Subcutaneous adipose tissue (tissue), 4 donors: Measurements from ENCODE around the gene NIT1. TPM values are rescaled to one million over a fixed set of nuclear protein-coding genes. Genes with fewer than 3 reads are reported as not detected.

Experiments
- CTCF ChIP-seq: fragments of 450-650 bp; IDR thresholded peaks from one replicate; pipeline ENCODE4 v1.5.1; 2016; ENCODE audit warnings: low read depth, mild to moderate bottlenecking, control low read depth, antibody characterized with exemption, moderate library complexity
- total RNA-seq, 4 donors: library from RNA; depleted of rRNA; stranded (reverse); fragments of >200 nt; gene quantifications; one replicate each; pipeline ENCODE4 v1.1.0, GENCODE V29; 2016

NIT1 gene
- total RNA-seq, 4 donors from 2014 or later: 20.4 to 41.1 (median 35.3) TPM

GRCh38 chr1:161091796-161092507 is 26.0 kb upstream of the NIT1 start:
- TF ChIP-seq CTCF: no peak

GRCh38 chr1:161092621-161093028 is 25.3 kb upstream of the NIT1 start:
- no peak for TF ChIP-seq CTCF

GRCh38 chr1:161094481-161094880 is 23.4 kb upstream of the NIT1 start:
- TF ChIP-seq CTCF: no peak

- TF ChIP-seq CTCF: no peak
Measured at GRCh38 chr1:161095230-161095629, 22.7 kb upstream of the NIT1 start.

- no peak for TF ChIP-seq CTCF
Measured at GRCh38 chr1:161096015-161096414, 21.9 kb upstream of the NIT1 start.

DNA sequence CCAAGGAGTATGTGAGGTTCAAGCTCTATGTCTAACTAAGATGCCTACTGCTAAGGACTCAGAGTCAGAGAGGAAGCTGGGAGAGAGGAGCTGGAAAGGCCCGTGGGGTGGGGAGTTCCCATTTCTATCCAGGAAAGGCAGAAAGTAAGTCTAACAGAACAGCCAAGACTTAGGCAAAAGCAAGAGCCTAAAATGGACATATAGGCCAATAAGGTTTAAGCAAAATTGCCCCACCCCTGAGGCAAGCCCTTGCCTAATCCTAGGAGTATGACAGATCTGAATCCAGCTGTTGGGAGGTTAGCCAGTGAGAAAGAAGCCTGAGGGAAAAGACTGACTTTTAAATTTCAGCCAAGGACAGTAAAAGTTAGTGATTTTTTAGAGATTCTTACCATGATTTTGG is 21.4 kb upstream of the NIT1 start:
- TF ChIP-seq CTCF: no peak

DNA sequence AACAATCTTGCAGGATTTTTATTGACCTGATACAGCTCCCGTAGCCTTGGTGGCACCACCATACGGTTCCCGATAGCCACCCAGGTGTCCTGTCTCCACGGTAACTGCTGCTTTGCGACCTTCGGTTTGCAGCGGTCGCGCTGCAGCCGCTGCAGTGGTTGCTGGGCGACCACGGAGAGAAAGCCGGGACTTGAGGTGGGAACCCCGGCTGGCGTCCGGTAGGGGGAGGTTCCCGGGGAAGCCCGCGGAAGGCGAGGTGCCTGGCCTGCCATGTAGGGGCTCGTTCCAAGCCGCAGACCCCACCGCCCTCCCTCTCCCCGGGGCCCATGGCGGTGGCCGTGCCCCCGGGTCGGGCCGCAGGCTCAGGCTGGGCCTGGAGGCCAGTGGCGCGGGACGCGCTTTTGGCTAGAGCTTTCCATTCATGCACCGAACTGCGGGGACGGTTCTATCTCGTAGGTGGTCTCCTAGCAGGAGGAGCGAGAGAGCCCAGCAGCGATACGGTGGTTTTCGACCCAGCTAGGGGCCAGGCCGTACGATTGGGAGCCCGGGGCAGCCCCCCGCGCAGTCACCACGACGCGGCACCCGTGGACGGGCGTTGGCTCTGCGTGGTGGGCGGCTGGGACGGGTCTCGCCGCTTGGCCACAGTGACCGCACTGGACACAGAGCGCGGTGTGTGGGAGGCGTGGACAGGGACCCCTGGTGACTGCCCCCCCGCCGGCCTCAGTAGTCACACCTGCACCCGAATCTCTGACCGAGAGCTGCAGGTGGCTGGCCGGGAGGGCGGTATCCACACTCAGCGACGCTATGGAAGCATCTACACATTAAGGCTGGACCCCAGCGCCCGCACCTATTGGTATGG is 19.5 kb upstream of the NIT1 start, which contains the start of gene KLHDC9:
Gene KLHDC9, plus strand, starts transcription at position 152 of the 859 bp plus-strand sequence. Its CDS starts 175 bp downstream, at position 327.
- TF ChIP-seq CTCF: no peak
